Neural cell (in vitro differentiated cells): ENCODE results near the gene ODF2. TPM values are rescaled to one million over a fixed set of nuclear protein-coding genes. Genes with fewer than 3 reads are reported as not detected.
"Not testable (repeated sequence)": the region's sequence is repeated elsewhere in the genome, so short reads cannot be mapped to it uniquely, and the experiment has no call there.

Experiments used
- H2AFZ ChIP-seq: fragments of 200-600, 300-800 bp; sonication (generic), shearing (Covaris generic); 2 replicates; pipeline ENCODE4 v1.6.0; 2014; ENCODE audit warnings: low read depth, mild to moderate bottlenecking, antibody characterized with exemption, low read length, moderate library complexity
- H3F3A ChIP-seq: fragments of 200-600 bp; shearing (Covaris generic); 2 replicates; pipeline ENCODE4 v1.6.1; 2016; ENCODE audit warnings: mild to moderate bottlenecking, moderate library complexity, mixed read lengths, antibody characterized with exemption, low read length; ENCODE audit not compliant: insufficient read depth, poor library complexity, severe bottlenecking
- H3K27ac ChIP-seq: fragments of 200-600, 300-800 bp; sonication (generic), shearing (Covaris generic); 2 replicates; pipeline ENCODE4 v1.5.1; 2014; ENCODE audit warnings: mild to moderate bottlenecking, low read length, moderate library complexity
- H3K27me3 ChIP-seq: fragments of 300-800, 200-600 bp; sonication (generic), shearing (Covaris generic); 2 replicates; pipeline ENCODE4 v1.6.0; 2014; ENCODE audit warnings: mild to moderate bottlenecking, low read depth, low read length, moderate library complexity; ENCODE audit not compliant: insufficient read depth
- H3K36me3 ChIP-seq: fragments of 300-800, 200-600 bp; sonication (generic), shearing (Covaris generic); 2 replicates; pipeline ENCODE4 v1.5.1; 2014; ENCODE audit warnings: mild to moderate bottlenecking, antibody characterized with exemption, low read length, moderate library complexity; ENCODE audit not compliant: insufficient read depth
- H3K4me2 ChIP-seq: fragments of 300-800, 200-600 bp; sonication (generic), shearing (Covaris generic); 2 replicates; pipeline ENCODE4 v1.6.0; 2014; ENCODE audit warnings: mild to moderate bottlenecking, low read length
- H3K4me3 ChIP-seq: fragments of 300-800, 200-600 bp; sonication (generic), shearing (Covaris generic); 2 replicates; pipeline ENCODE4 v1.5.1; 2014; ENCODE audit warnings: mild to moderate bottlenecking, low read length, moderate library complexity
- H3K79me2 ChIP-seq: fragments of 200-600 bp; shearing (Covaris generic); replicated peaks from 2 replicates; pipeline ENCODE4 v1.6.0; 2014; ENCODE audit warnings: mild to moderate bottlenecking, low read length, moderate library complexity; ENCODE audit not compliant: insufficient read depth
- H3K9ac ChIP-seq: fragments of 300-800, 200-600 bp; sonication (generic), shearing (Covaris generic); 2 replicates; pipeline ENCODE4 v1.6.1; 2016; ENCODE audit warnings: mild to moderate bottlenecking, low read length, mixed read lengths
- H3K9me2 ChIP-seq: fragments of 200-600 bp; shearing (Covaris generic); 2 replicates; pipeline ENCODE4 v1.6.1; 2016; ENCODE audit warnings: mild to moderate bottlenecking, low read length, mixed read lengths; ENCODE audit not compliant: insufficient read depth
- H3K9me3 ChIP-seq: fragments of 200-600, 300-800 bp; sonication (generic), shearing (Covaris generic); 2 replicates; pipeline ENCODE4 v1.6.1; 2016; ENCODE audit warnings: mild to moderate bottlenecking, mixed run types, low read length, moderate library complexity, mixed read lengths
- H4K20me1 ChIP-seq: fragments of 200-600 bp; shearing (Covaris generic); 2 replicates; pipeline ENCODE4 v1.6.1; 2016; ENCODE audit warnings: mild to moderate bottlenecking, mixed run types; ENCODE audit not compliant: insufficient read depth
- MXI1 ChIP-seq: fragments of 450-650 bp; conservative IDR thresholded peaks from 2 replicates; pipeline ENCODE4 v1.6.1; 2014; ENCODE audit warnings: antibody characterized with exemption, mild to moderate bottlenecking; ENCODE audit not compliant: poor library complexity, severe bottlenecking
- RAD21 ChIP-seq: fragments of 450-650 bp; conservative IDR thresholded peaks from 2 replicates; pipeline ENCODE4 v1.6.1; 2014; ENCODE audit warnings: antibody characterized with exemption, mild to moderate bottlenecking, moderate library complexity
- SMC3 ChIP-seq: fragments of 450-650 bp; conservative IDR thresholded peaks from 2 replicates; pipeline ENCODE4 v1.6.1; 2014; ENCODE audit warnings: antibody characterized with exemption, mild to moderate bottlenecking, moderate library complexity; ENCODE audit not compliant: poor library complexity
- polyA plus RNA-seq: library from polyadenylated mRNA; depleted of rRNA; stranded (reverse); fragments of >200 nt; gene quantifications from 2 replicates; pipeline ENCODE4 v1.2.3, GENCODE V29; 2014
- TF ChIP-seq, protein P1 (sequence below): fragments of 450-650 bp; IDR thresholded peaks from 2 replicates; pipeline ENCODE4 v1.5.1; 2014; ENCODE audit warnings: antibody characterized with exemption, mild to moderate bottlenecking, moderate library complexity; ENCODE audit not compliant: poor library complexity, severe bottlenecking

Gene ODF2
- polyA plus RNA-seq, 1 donor from 2014 or later, result 39.3 TPM

DNA sequence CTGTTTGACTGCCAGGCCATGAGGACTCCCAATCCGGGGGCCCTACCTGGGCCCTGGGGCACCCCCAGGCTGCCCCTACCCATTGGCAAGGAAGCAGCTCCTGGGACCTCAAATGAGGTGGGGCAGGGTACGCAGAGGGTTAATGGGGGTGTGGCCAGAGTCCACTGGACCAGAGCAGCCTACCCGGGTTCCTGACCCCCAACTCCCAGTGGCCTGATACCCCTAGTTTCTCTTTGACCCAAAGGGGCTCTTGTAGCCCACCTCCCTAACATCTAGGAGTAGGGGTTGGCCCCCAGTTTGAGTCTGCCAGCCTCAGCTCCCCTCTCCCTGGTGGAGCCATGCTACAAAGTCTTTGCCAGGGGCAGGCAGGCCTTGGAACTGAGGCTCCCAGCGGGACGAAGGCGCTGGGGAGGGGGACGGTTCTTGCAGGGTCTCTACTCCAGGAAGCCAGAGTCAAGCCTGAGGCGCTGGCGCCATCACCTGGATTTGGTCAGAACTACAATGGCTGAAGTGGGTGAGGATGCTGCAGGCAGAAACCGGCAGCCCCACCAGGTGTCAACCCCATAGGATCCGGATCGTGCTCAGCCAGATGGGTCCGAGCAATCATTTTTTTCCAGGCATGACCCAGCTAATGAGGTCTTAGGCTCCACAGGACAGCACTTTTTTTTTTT, 43.6 kb upstream of the ODF2 start:
- H4K20me1 ChIP-seq, result no peaks in the 10 kb centered on the region
- no peaks in the 10 kb centered on the region for H3K9me2 ChIP-seq
- H3K9me3 ChIP-seq, result no peaks in the 10 kb centered on the region
- H2AFZ ChIP-seq, result no peak overlapping the region
- H3K79me2 ChIP-seq, result no peaks in the 10 kb centered on the region
- H3K36me3 ChIP-seq, result no peaks in the 10 kb centered on the region
- no peak overlapping the region for H3K4me3 ChIP-seq
- H3K27ac ChIP-seq, result no peak overlapping the region
- H3K4me2 ChIP-seq, result no peak overlapping the region
- TF ChIP-seq MXI1, result no peak
- TF ChIP-seq SMC3, result peak; percentile 69
- TF ChIP-seq, protein P1, sequence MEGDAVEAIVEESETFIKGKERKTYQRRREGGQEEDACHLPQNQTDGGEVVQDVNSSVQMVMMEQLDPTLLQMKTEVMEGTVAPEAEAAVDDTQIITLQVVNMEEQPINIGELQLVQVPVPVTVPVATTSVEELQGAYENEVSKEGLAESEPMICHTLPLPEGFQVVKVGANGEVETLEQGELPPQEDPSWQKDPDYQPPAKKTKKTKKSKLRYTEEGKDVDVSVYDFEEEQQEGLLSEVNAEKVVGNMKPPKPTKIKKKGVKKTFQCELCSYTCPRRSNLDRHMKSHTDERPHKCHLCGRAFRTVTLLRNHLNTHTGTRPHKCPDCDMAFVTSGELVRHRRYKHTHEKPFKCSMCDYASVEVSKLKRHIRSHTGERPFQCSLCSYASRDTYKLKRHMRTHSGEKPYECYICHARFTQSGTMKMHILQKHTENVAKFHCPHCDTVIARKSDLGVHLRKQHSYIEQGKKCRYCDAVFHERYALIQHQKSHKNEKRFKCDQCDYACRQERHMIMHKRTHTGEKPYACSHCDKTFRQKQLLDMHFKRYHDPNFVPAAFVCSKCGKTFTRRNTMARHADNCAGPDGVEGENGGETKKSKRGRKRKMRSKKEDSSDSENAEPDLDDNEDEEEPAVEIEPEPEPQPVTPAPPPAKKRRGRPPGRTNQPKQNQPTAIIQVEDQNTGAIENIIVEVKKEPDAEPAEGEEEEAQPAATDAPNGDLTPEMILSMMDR, result peak; percentile 70
- TF ChIP-seq RAD21, result peak; percentile 76
- no peak overlapping the region for H3K9ac ChIP-seq
- no peaks in the 10 kb centered on the region for H3F3A ChIP-seq
- H3K27me3 ChIP-seq, result peaks cover 61% of the 10 kb centered on the region

GRCh38 chr9:128413728-128414127, 42.1 kb upstream of the ODF2 start:
- H4K20me1 ChIP-seq, H3K79me2 ChIP-seq, H3K4me2 ChIP-seq: not testable (repeated sequence)

DNA sequence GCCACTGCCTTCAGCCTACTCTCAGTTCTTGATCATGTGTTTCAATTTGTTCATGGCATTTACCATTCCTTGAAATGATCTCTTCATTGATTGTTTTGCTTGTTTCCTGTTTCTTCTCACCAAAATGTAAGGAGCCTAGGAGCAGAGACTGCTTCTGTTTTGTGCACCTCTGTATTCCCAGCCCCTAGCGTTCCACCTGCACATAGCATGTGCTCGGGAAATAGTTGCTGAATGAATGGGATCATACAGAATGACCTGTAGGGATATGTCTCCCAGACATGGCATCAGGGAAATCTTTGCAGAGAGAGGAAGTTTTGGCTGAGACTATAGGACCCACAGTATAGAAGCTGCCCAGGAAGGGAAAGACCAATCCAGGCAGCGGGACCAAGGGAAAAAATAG, 41.3 kb upstream of the ODF2 start:
- no peak overlapping the region for H2AFZ ChIP-seq
- H3F3A ChIP-seq, result no peaks in the 10 kb centered on the region
- H3K27me3 ChIP-seq, result peaks cover 67% of the 10 kb centered on the region
- no peak overlapping the region for H3K27ac ChIP-seq
- H3K9me3 ChIP-seq, result no peaks in the 10 kb centered on the region
- H3K9ac ChIP-seq, result no peak overlapping the region
- H3K4me2 ChIP-seq, result no peak overlapping the region
- H3K79me2 ChIP-seq, result no peaks in the 10 kb centered on the region
- H3K36me3 ChIP-seq, result no peaks in the 10 kb centered on the region
- no peaks in the 10 kb centered on the region for H4K20me1 ChIP-seq
- H3K4me3 ChIP-seq, result no peak overlapping the region
- no peaks in the 10 kb centered on the region for H3K9me2 ChIP-seq
- TF ChIP-seq MXI1, result no peak
- TF ChIP-seq, protein P1, result peak; percentile 21

More at GRCh38 chr9:128413728-128414127, 42.1 kb upstream of the ODF2 start:
- not testable (repeated sequence) for H3K27ac ChIP-seq, H3K36me3 ChIP-seq, H2AFZ ChIP-seq, H3F3A ChIP-seq, H3K4me3 ChIP-seq, H3K9me2 ChIP-seq, H3K9ac ChIP-seq, H3K9me3 ChIP-seq
- peaks cover 66% of the 10 kb centered on the region for H3K27me3 ChIP-seq
